ENCODE results near the gene EEFSEC.

Gene EEFSEC

DNA sequence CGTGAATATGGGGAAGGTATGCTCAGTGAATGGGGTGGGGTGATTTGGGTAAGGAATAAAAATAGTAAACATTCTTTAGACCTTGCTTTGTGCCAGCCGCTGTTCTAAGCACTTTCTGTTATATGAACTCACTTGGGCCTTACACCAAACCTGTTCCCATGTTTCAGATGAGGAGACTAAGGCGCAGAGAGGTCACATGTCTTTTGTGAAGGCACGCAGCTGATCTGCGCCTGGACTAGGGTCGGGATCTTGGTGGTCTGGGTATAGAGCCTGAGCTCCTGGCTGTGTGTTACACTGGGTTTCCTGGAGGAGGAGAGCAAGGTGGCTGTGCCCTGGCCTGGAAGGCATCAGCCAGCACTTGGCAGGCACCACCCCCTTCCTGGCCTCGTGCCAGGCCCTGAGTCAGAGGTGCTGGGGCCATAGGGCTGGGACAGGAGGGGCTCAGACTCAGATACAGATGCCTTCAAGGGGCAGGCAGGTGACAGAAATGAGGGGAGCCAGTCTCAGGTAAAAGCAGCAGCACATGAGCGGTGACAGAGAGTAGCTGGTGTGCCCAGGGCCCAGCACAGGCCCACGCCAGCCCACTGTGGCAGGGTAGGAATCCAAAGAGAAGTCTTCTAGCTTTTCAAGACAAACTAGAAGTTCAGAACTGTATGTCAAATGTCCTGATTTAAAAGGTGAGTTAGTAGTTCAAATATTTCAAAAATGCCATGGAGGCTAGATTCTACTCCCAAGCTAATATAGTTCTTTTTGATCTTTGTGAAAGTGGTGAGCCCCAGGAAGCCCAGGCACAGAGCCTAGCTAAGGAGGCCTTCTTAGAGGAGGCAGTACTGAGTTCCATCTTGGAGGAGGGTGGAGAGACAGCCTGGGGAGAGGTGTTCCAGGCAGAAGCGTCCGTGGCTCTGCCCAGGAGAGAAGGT lies 230.3 kb downstream of the EEFSEC start:
- ChIA-PET POLR2A (interaction anchor here (1.3 kb wide), 1 partner anchor 41 kb away, joined by 3 read pairs; no protein-coding TSS in a partner anchor), CTCF (no interaction called here)
- TF ChIP-seq SP1 (IDR thresholded peaks at IDR 0.05) (no peak), BHLHE40 (IDR thresholded peaks at IDR 0.05; ENCODE audit: borderline replicate concordance) (no peak), ELF4 (IDR thresholded peaks at IDR 0.05) (no peak)
- TF ChIP-seq, protein P1, sequence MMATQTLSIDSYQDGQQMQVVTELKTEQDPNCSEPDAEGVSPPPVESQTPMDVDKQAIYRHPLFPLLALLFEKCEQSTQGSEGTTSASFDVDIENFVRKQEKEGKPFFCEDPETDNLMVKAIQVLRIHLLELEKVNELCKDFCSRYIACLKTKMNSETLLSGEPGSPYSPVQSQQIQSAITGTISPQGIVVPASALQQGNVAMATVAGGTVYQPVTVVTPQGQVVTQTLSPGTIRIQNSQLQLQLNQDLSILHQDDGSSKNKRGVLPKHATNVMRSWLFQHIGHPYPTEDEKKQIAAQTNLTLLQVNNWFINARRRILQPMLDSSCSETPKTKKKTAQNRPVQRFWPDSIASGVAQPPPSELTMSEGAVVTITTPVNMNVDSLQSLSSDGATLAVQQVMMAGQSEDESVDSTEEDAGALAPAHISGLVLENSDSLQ (IDR thresholded peaks at IDR 0.05) = no peak
- DNase-seq (ENCODE audit: extremely low spot score) = peak; percentile 64

GRCh38 chr3:128385080-128385832 lies 232.0 kb downstream of the EEFSEC start:
- no peak for TF ChIP-seq FOXA1 (IDR thresholded peaks at IDR 0.05)
- TF ChIP-seq, protein P1 (IDR thresholded peaks at IDR 0.05) = peak; percentile 51; the same call in 1 of the 2 replicates
- ChIA-PET CTCF (no interaction called here), POLR2A (no interaction called here)
- DNase-seq (ENCODE audit: extremely low spot score) = no peak

DNA sequence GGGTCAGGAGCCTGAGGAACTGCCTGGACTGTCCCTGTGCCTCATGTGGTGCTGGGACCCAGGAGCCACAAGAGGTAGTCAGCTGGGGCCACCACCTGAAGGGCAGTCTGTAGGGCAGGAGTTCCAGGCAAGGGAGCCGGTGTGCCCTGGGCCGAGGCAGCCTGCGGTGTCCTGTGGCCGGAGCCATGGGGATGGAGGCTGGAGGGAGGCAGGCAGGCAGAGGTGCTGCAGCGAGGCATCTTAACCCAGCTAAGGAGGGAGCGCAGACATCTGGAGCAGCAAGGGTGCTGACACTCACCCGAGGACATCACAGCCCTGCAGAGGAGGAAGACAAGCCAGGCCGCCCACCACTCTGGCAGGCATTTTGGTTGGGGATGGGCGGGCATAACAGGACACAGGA lies 235.7 kb downstream of the EEFSEC start:
- no peak for DNase-seq (ENCODE audit: extremely low spot score)
- CTCF ChIA-PET = no interaction called here
- POLR2A ChIA-PET = no interaction called here
- TF ChIP-seq, protein P1 (IDR thresholded peaks at IDR 0.05) = no peak
- TF ChIP-seq HDGF (IDR thresholded peaks at IDR 0.05; ENCODE audit: borderline replicate concordance) (no peak), BHLHE40 (IDR thresholded peaks at IDR 0.05; ENCODE audit: borderline replicate concordance) (no peak), ELF4 (IDR thresholded peaks at IDR 0.05) (no peak), FOXM1 (IDR thresholded peaks at IDR 0.05; ENCODE audit: borderline replicate concordance) (no peak), TARDBP (IDR thresholded peaks at IDR 0.05) (no peak), L3MBTL2 (conservative IDR thresholded peaks at IDR 0.05) (no peak), SUZ12 (IDR thresholded peaks at IDR 0.05) (no peak), ARNT (IDR thresholded peaks at IDR 0.05) (no peak), ZNF384 (IDR thresholded peaks at IDR 0.05) (no peak), FOXK2 (IDR thresholded peaks at IDR 0.05) (no peak)

GRCh38 chr3:128390867-128391266 lies 237.6 kb downstream of the EEFSEC start:
- TF ChIP-seq FOXK2 (IDR thresholded peaks at IDR 0.05) (no peak), BHLHE40 (IDR thresholded peaks at IDR 0.05; ENCODE audit: borderline replicate concordance) (no peak), FOXA1 (IDR thresholded peaks at IDR 0.05) (no peak), NFRKB (IDR thresholded peaks at IDR 0.05) (no peak), HDGF (IDR thresholded peaks at IDR 0.05; ENCODE audit: borderline replicate concordance) (no peak)
- POLR2A ChIA-PET = no interaction called here
- DNase-seq (ENCODE audit: extremely low spot score) = no peak
- CTCF ChIA-PET = no interaction called here

DNA sequence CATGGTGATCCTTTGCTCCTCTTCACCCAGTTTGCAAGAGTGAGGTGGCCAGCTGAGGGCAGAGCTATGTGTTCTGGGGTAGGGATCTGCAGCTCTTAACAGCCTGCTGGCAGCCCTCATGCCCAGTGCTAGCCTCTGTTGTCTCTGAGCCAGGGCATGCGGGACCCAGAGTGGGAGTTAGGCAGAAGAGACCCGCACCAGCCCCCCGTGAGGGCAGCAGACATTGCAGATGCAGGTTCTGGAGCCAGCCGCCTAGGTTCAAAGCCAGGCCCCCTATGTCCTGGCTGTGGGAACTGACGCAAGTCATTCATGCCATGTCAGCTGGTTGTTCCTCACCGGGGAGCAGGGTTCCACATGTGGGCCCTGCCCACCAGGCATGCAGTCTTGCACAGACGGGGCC lies 238.7 kb downstream of the EEFSEC start:
- no peak for DNase-seq (ENCODE audit: extremely low spot score)
- POLR2A ChIA-PET = no interaction called here
- no peak for TF ChIP-seq FOXA1 (IDR thresholded peaks at IDR 0.05)
- no peak for TF ChIP-seq ELF4 (IDR thresholded peaks at IDR 0.05)
- no peak for TF ChIP-seq L3MBTL2 (conservative IDR thresholded peaks at IDR 0.05)
- no peak for TF ChIP-seq ZNF384 (IDR thresholded peaks at IDR 0.05)
- TF ChIP-seq, protein P1 (IDR thresholded peaks at IDR 0.05) = no peak
- no peak for TF ChIP-seq LEF1 (IDR thresholded peaks at IDR 0.05; ENCODE audit: borderline replicate concordance)
- TF ChIP-seq HDGF (IDR thresholded peaks at IDR 0.05; ENCODE audit: borderline replicate concordance) = no peak
- no peak for TF ChIP-seq FOXM1 (IDR thresholded peaks at IDR 0.05; ENCODE audit: borderline replicate concordance)
- no peak for TF ChIP-seq BHLHE40 (IDR thresholded peaks at IDR 0.05; ENCODE audit: borderline replicate concordance)
- no peak for TF ChIP-seq SP1 (IDR thresholded peaks at IDR 0.05)
- no peak for TF ChIP-seq NFRKB (IDR thresholded peaks at IDR 0.05)
- TF ChIP-seq TARDBP (IDR thresholded peaks at IDR 0.05) = no peak
- CTCF ChIA-PET = no interaction called here

GRCh38 chr3:128392818-128393544 lies 239.7 kb downstream of the EEFSEC start:
- POLR2A ChIA-PET = no interaction called here
- no peak for DNase-seq (ENCODE audit: extremely low spot score)
- CTCF ChIA-PET = no interaction called here
- TF ChIP-seq SP1 (IDR thresholded peaks at IDR 0.05) (no peak), SUZ12 (IDR thresholded peaks at IDR 0.05) (no peak), FOXM1 (IDR thresholded peaks at IDR 0.05; ENCODE audit: borderline replicate concordance) (no peak), TARDBP (IDR thresholded peaks at IDR 0.05) (no peak), L3MBTL2 (conservative IDR thresholded peaks at IDR 0.05) (no peak)

Measured in HEK293T (cell line).